Fibroblast of skin of scalp (primary cell): Measurements from ENCODE around the gene TNRC6C.
"Not testable (repeated sequence)": the region's sequence is repeated elsewhere in the genome, so short reads cannot be mapped to it uniquely, and the experiment has no call there.

Experiments
- DNase-seq: peaks from one replicate; pipeline ENCODE4 v3.0.0-alpha.2; 2013

Gene TNRC6C

GRCh38 chr17:78045316-78045715 is 86.8 kb downstream of the TNRC6C start:
- no peak for DNase-seq

GRCh38 chr17:78046923-78047322 is 88.4 kb downstream of the TNRC6C start:
- DNase-seq: no peak

GRCh38 chr17:78048346-78049292 is 90.1 kb downstream of the TNRC6C start:
- DNase-seq: no peak

GRCh38 chr17:78049609-78050008 is 91.1 kb downstream of the TNRC6C start:
- DNase-seq: no peak

- no peak for DNase-seq
These were observed 92.9 kb downstream of the TNRC6C start for GRCh38 chr17:78051186-78051972.

- DNase-seq: no peak
These were observed 95.4 kb downstream of the TNRC6C start for GRCh38 chr17:78053777-78054468.

- no peak for DNase-seq
These were observed 98.7 kb downstream of the TNRC6C start for GRCh38 chr17:78057113-78057740.

- DNase-seq: no peak
These were observed 99.5 kb downstream of the TNRC6C start for GRCh38 chr17:78058001-78058400.

- DNase-seq: no peak
These were observed 100.1 kb downstream of the TNRC6C start for GRCh38 chr17:78058581-78058980.

GRCh38 chr17:78062596-78062995 is 104.1 kb downstream of the TNRC6C start:
- no peak for DNase-seq

- no peak for DNase-seq
These were observed 105.0 kb downstream of the TNRC6C start for GRCh38 chr17:78063489-78063888.

GRCh38 chr17:78064708-78065107 is 106.2 kb downstream of the TNRC6C start:
- no peak for DNase-seq

- not testable (repeated sequence) for DNase-seq
These were observed 108.5 kb downstream of the TNRC6C start for GRCh38 chr17:78066976-78067375.

GRCh38 chr17:78069695-78070094 is 111.2 kb downstream of the TNRC6C start:
- DNase-seq: no peak

GRCh38 chr17:78072961-78073360 is 114.5 kb downstream of the TNRC6C start:
- DNase-seq: no peak

GRCh38 chr17:78075011-78075410 is 116.5 kb downstream of the TNRC6C start:
- DNase-seq: no peak

- DNase-seq: no peak
These were observed 117.0 kb downstream of the TNRC6C start for GRCh38 chr17:78075545-78075944.

GRCh38 chr17:78079253-78079652 is 120.8 kb downstream of the TNRC6C start:
- no peak for DNase-seq

- DNase-seq: no peak
These were observed 123.0 kb downstream of the TNRC6C start for GRCh38 chr17:78081551-78081950.

- not testable (repeated sequence) for DNase-seq
These were observed 123.9 kb downstream of the TNRC6C start for GRCh38 chr17:78082355-78082872.

- no peak for DNase-seq
These were observed 124.5 kb downstream of the TNRC6C start for GRCh38 chr17:78082988-78083387.

- DNase-seq: no peak
These were observed 128.2 kb downstream of the TNRC6C start for GRCh38 chr17:78086740-78087139.
